Measurements from ENCODE around the gene ACAP2. TPM values are rescaled to one million over a fixed set of nuclear protein-coding genes. Genes with fewer than 3 reads are reported as not detected.

The ACAP2 gene
- polyA plus RNA-seq, 1 donor from 2014 or later: 88.7 TPM

- Histone ChIP-seq H3K4me3 (ENCODE audit: low read length) (no peak overlapping the region), H3K9ac (ENCODE audit: low read length) (no peak overlapping the region)
Measured at GRCh38 chr3:195253923-195254432, 188.8 kb downstream of the ACAP2 start.

GRCh38 chr3:195251336-195252065, 191.3 kb downstream of the ACAP2 start:
- no peak for TF ChIP-seq TAF1 (IDR thresholded peaks at IDR 0.05; ENCODE audit: low read depth)
- TF ChIP-seq SMC3 (conservative IDR thresholded peaks at IDR 0.05; ENCODE audit: poor library complexity): no peak
- TF ChIP-seq POLR2AphosphoS5 (IDR thresholded peaks at IDR 0.05): no peak
- TF ChIP-seq RAD21 (conservative IDR thresholded peaks at IDR 0.05): no peak
- TF ChIP-seq EP300 (conservative IDR thresholded peaks at IDR 0.05; ENCODE audit: poor library complexity, severe bottlenecking): no peak
- TF ChIP-seq EZH2 (IDR thresholded peaks at IDR 0.05; ENCODE audit: borderline replicate concordance, insufficient read depth, low read length, poor library complexity, severe bottlenecking): no peak
- TF ChIP-seq CTCF (IDR thresholded peaks at IDR 0.05; ENCODE audit: poor library complexity, severe bottlenecking): no peak
- no peak for TF ChIP-seq REST (IDR thresholded peaks at IDR 0.05; ENCODE audit: borderline replicate concordance)
- no peak for TF ChIP-seq MXI1 (conservative IDR thresholded peaks at IDR 0.05; ENCODE audit: poor library complexity, severe bottlenecking)
- no peak overlapping the region for H3K4me2 ChIP-seq (ENCODE audit: low read length)
- no peak overlapping the region for H3K9ac ChIP-seq (ENCODE audit: low read length)
- H3K27me3 ChIP-seq (ENCODE audit: insufficient read depth, low read depth, low read length): no peaks in the 10 kb centered on the region
- H3F3A ChIP-seq (ENCODE audit: insufficient read depth, low read length, poor library complexity, severe bottlenecking): no peaks in the 10 kb centered on the region
- H3K4me3 ChIP-seq (ENCODE audit: low read length): no peak overlapping the region
- H2AFZ ChIP-seq (ENCODE audit: low read depth, low read length): no peak overlapping the region
- no peaks in the 10 kb centered on the region for H4K20me1 ChIP-seq (ENCODE audit: insufficient read depth)
- H3K36me3 ChIP-seq (ENCODE audit: insufficient read depth, low read length): no peaks in the 10 kb centered on the region
- H3K79me2 ChIP-seq (replicated peaks; ENCODE audit: insufficient read depth, low read length): peaks cover 6% of the 10 kb centered on the region
- H3K9me3 ChIP-seq (ENCODE audit: low read length): no peaks in the 10 kb centered on the region
- H3K9me2 ChIP-seq (ENCODE audit: insufficient read depth, low read length): no peaks in the 10 kb centered on the region
- H3K27ac ChIP-seq (ENCODE audit: low read length): no peak overlapping the region

More at GRCh38 chr3:195253923-195254432, 188.8 kb downstream of the ACAP2 start:
- H3K4me2 ChIP-seq (ENCODE audit: low read length): no peak overlapping the region
- no peak overlapping the region for H2AFZ ChIP-seq (ENCODE audit: low read depth, low read length)
- TF ChIP-seq MXI1 (conservative IDR thresholded peaks at IDR 0.05; ENCODE audit: poor library complexity, severe bottlenecking) (no peak), REST (IDR thresholded peaks at IDR 0.05; ENCODE audit: borderline replicate concordance) (no peak), POLR2AphosphoS5 (IDR thresholded peaks at IDR 0.05) (no peak), RAD21 (conservative IDR thresholded peaks at IDR 0.05) (no peak), EP300 (conservative IDR thresholded peaks at IDR 0.05; ENCODE audit: poor library complexity, severe bottlenecking) (no peak)
- no peaks in the 10 kb centered on the region for H4K20me1 ChIP-seq (ENCODE audit: insufficient read depth)
- H3K27ac ChIP-seq (ENCODE audit: low read length): no peak overlapping the region
- no peaks in the 10 kb centered on the region for H3K27me3 ChIP-seq (ENCODE audit: insufficient read depth, low read depth, low read length)
- peaks cover 6% of the 10 kb centered on the region for H3K79me2 ChIP-seq (replicated peaks; ENCODE audit: insufficient read depth, low read length)
- H3K36me3 ChIP-seq (ENCODE audit: insufficient read depth, low read length): no peaks in the 10 kb centered on the region
- no peaks in the 10 kb centered on the region for H3K9me2 ChIP-seq (ENCODE audit: insufficient read depth, low read length)
- H3F3A ChIP-seq (ENCODE audit: insufficient read depth, low read length, poor library complexity, severe bottlenecking): no peaks in the 10 kb centered on the region
- no peaks in the 10 kb centered on the region for H3K9me3 ChIP-seq (ENCODE audit: low read length)
